ENCODE measurements around the gene MTPN. TPM values are rescaled to one million over a fixed set of nuclear protein-coding genes. Genes with fewer than 3 reads are reported as not detected.

MTPN gene
- total RNA-seq, 1 experiment from 2014 or later, result 166 TPM

- ChIA-PET POLR2A (ENCODE audit: low non-redundant PET) (no interaction called here), CTCF (no interaction called here)
- BruUV-seq (replicated peaks), result no TSS peak
- H3K36me3 ChIP-seq (ENCODE audit: insufficient read depth, low read length, poor library complexity, severe bottlenecking), result no peaks in the 10 kb centered on the region
- H3K4me3 ChIP-seq (ENCODE audit: low read depth, low read length, poor library complexity, severe bottlenecking), result no peak overlapping the region
- no peaks in the 10 kb centered on the region for H3K4me1 ChIP-seq (ENCODE audit: insufficient read depth, low read length, poor library complexity, severe bottlenecking)
- no peaks in the 10 kb centered on the region for H3K9me3 ChIP-seq (ENCODE audit: low read depth, low read length, poor library complexity, severe bottlenecking)
- TF ChIP-seq EZH2 (IDR thresholded peaks at IDR 0.05; ENCODE audit: borderline replicate concordance, low read depth, low read length, poor library complexity, severe bottlenecking), result no peak
- TF ChIP-seq CTCF (conservative IDR thresholded peaks at IDR 0.05; ENCODE audit: low read depth, low read length), result no peak
- intact Hi-C loops (cut with micrococcal nuclease; ENCODE audit: unreplicated experiment), result no loop called here
- no peak for DNase-seq (ENCODE audit: low spot score)
- H3K27ac ChIP-seq (ENCODE audit: low read depth, low read length, poor library complexity, severe bottlenecking), result no peak overlapping the region
- H3K27me3 ChIP-seq (replicated peaks; ENCODE audit: insufficient read depth, low read depth, low read length, poor library complexity), result no peaks in the 10 kb centered on the region
Observed at GRCh38 chr7:136002802-136003201, 25.6 kb upstream of the MTPN start.

GRCh38 chr7:136000288-136000913 is 23.2 kb upstream of the MTPN start:
- no peak for DNase-seq (ENCODE audit: low spot score)
- POLR2A ChIA-PET (ENCODE audit: low non-redundant PET), result no interaction called here
- no peak overlapping the region for H3K4me3 ChIP-seq (ENCODE audit: low read depth, low read length, poor library complexity, severe bottlenecking)
- intact Hi-C loops (cut with micrococcal nuclease; ENCODE audit: unreplicated experiment), result no loop called here
- no peak for TF ChIP-seq CTCF (conservative IDR thresholded peaks at IDR 0.05; ENCODE audit: low read depth, low read length)
- TF ChIP-seq EZH2 (IDR thresholded peaks at IDR 0.05; ENCODE audit: borderline replicate concordance, low read depth, low read length, poor library complexity, severe bottlenecking), result no peak
- BruUV-seq (replicated peaks), result no TSS peak
- CTCF ChIA-PET, result no interaction called here
- H3K27me3 ChIP-seq (replicated peaks; ENCODE audit: insufficient read depth, low read depth, low read length, poor library complexity), result no peaks in the 10 kb centered on the region
- no peaks in the 10 kb centered on the region for H3K36me3 ChIP-seq (ENCODE audit: insufficient read depth, low read length, poor library complexity, severe bottlenecking)
- H3K27ac ChIP-seq (ENCODE audit: low read depth, low read length, poor library complexity, severe bottlenecking), result no peak overlapping the region
- H3K4me1 ChIP-seq (ENCODE audit: insufficient read depth, low read length, poor library complexity, severe bottlenecking), result no peaks in the 10 kb centered on the region
- no peaks in the 10 kb centered on the region for H3K9me3 ChIP-seq (ENCODE audit: low read depth, low read length, poor library complexity, severe bottlenecking)

- no peak overlapping the region for H3K4me3 ChIP-seq (ENCODE audit: low read depth, low read length, poor library complexity, severe bottlenecking)
- CTCF ChIA-PET, result no interaction called here
- H3K9me3 ChIP-seq (ENCODE audit: low read depth, low read length, poor library complexity, severe bottlenecking), result no peaks in the 10 kb centered on the region
- no peak for DNase-seq (ENCODE audit: low spot score)
- intact Hi-C loops (cut with micrococcal nuclease; ENCODE audit: unreplicated experiment), result no loop called here
- H3K27ac ChIP-seq (ENCODE audit: low read depth, low read length, poor library complexity, severe bottlenecking), result no peak overlapping the region
- POLR2A ChIA-PET (ENCODE audit: low non-redundant PET), result no interaction called here
- H3K36me3 ChIP-seq (ENCODE audit: insufficient read depth, low read length, poor library complexity, severe bottlenecking), result no peaks in the 10 kb centered on the region
- BruUV-seq (replicated peaks), result no TSS peak
- no peaks in the 10 kb centered on the region for H3K4me1 ChIP-seq (ENCODE audit: insufficient read depth, low read length, poor library complexity, severe bottlenecking)
- TF ChIP-seq EZH2 (IDR thresholded peaks at IDR 0.05; ENCODE audit: borderline replicate concordance, low read depth, low read length, poor library complexity, severe bottlenecking), result no peak
- TF ChIP-seq CTCF (conservative IDR thresholded peaks at IDR 0.05; ENCODE audit: low read depth, low read length), result no peak
- H3K27me3 ChIP-seq (replicated peaks; ENCODE audit: insufficient read depth, low read depth, low read length, poor library complexity), result no peaks in the 10 kb centered on the region
Observed at GRCh38 chr7:135998081-135998480, 20.9 kb upstream of the MTPN start.

All from A673 (cell line).